ENCODE results near the gene CDC37.
A peak's percentile ranks its signal among the peaks of the same experiment; 100 is the strongest.
"Not testable (repeated sequence)": the region's sequence is repeated elsewhere in the genome, so short reads cannot be mapped to it uniquely, and the experiment has no call there.

CDC37 gene

DNA sequence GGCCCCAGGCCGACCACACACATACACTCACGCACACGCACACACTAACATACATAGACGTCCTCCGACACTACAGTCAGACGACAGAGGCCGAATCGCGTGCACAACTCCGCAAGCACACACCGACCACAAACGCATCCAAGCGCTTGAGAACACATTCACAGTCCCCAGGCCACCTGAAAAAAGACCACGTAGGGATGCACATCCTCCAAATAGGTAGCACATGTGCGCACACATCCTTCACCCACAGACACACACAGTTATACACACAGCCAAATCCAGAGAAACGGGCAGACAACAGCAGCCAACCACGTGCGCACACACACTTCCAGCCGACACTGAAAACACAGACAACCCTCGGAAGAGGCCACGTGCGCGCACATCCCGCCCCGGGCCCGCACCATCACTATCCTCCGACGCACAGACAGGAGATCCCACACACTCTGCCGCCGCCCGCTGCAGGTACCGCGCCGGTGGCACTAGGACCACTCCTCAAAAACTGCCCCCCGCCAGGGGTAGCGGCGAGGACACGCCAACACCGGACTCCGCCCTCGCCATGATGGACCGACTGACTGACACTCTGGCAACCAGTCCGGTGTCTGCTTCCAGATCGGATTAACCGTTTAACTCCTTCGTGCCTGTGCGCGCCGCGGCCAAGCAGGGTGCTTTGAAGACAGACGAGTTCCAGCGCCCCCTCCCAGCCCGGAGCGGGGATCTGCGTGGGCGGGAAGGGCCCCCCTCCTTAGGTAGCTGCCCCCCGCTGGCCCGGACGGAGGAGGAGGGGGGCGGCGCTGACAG is 16.5 kb upstream of the CDC37 start:
- DNase-seq (ENCODE audit: low spot score) = peak; percentile 91

GRCh38 chr19:10419200-10419645 is 15.9 kb upstream of the CDC37 start:
- no peak for DNase-seq (ENCODE audit: low spot score)

- peak; percentile 55 for DNase-seq (ENCODE audit: low spot score)
Measured at GRCh38 chr19:10418485-10419199, 15.3 kb upstream of the CDC37 start.

- DNase-seq (ENCODE audit: low spot score) = no peak
Measured at GRCh38 chr19:10418235-10418484, 14.8 kb upstream of the CDC37 start.

DNA sequence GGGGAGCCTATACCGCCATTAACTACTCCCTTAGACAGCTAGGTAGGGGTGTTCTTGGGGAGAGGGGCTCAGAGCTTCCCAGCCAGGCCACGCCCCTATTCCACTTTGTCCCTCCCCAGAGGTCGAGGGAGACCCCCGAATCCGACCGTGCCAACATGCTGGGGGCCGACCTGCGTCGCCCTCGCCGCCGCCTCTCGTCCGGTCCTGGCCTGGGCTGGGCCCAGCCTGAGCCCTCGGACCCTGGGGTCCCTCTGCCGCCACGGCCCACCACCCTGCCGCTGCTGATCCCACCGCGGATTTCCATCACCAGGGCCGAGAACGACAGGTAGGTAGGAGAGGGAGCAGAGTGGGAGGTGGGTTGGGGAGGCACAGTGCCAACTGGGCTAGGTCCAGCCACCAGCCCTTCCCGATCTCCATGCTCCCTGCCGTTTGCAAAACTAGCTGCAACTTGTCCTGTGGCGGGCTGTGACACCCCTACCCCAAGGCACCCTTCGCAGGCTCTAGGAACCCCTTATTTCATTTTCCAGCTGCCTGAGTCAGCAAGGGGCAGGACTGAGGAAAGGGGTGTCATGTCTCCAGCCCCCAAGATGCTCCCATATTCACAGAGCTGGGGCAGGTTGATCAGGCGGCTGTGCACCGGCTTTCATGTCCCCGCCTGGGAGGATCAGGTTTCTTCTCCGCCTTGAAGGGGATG is 14.3 kb upstream of the CDC37 start:
- DNase-seq (ENCODE audit: low spot score) = no peak

GRCh38 chr19:10416380-10417257 is 13.3 kb upstream of the CDC37 start:
- peak; percentile 93 for DNase-seq (ENCODE audit: low spot score)

DNA sequence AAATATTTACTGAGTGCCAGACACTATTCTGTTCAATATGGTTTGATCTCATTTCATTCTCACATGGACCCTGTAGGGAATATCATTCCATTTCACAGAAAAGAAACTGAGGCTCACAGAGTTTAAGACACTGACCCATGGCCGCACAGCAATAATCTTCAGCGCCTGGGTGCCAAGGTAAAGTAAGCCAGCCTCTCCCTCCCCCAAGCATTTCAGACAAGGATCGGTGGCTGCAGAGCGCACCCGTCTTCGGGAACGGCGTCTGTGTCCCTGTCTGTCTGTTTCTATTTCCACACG is 12.7 kb upstream of the CDC37 start:
- no peak for DNase-seq (ENCODE audit: low spot score)

DNA sequence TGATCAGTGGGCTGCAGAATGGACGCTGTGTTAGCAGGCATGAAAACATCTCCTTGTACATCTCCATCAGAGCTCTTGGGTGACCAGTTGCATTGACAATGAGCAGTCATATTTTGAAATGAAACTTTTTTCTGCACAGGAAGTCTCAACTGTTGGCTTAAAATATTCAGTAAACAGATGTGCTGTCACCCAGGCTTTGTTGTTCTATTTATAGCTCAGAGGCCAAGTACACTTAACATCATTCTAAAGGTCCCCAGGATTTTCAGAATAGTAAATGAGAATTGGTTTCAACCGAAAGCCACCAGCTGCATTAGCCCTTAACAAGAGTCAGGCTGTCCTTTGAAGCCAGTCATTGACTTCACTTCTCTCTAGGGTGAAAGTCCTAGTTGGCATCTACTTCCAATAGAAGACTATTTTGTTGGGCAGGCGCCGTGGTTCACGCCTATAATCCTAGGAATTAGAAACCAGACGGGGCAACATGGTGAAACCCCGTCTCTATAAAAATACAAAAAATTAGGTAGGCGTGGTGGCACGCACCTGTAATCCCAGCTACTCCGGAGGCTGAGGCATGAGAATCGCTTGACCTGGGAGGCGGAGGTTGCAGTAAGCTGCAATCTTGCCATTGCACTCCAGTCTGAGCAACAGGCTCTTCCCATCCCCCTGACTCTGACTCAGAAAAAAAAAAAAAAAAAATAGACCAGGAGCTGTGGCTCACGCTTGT is 9.1 kb upstream of the CDC37 start:
- DNase-seq (ENCODE audit: low spot score) = no peak

- not testable (repeated sequence) for DNase-seq (ENCODE audit: low spot score)
Measured at GRCh38 chr19:10411224-10411623, 7.9 kb upstream of the CDC37 start.

GRCh38 chr19:10408511-10409283 is 5.4 kb upstream of the CDC37 start:
- no peak for DNase-seq (ENCODE audit: low spot score)

GRCh38 chr19:10407096-10407495 is 3.8 kb upstream of the CDC37 start:
- no peak for DNase-seq (ENCODE audit: low spot score)

DNA sequence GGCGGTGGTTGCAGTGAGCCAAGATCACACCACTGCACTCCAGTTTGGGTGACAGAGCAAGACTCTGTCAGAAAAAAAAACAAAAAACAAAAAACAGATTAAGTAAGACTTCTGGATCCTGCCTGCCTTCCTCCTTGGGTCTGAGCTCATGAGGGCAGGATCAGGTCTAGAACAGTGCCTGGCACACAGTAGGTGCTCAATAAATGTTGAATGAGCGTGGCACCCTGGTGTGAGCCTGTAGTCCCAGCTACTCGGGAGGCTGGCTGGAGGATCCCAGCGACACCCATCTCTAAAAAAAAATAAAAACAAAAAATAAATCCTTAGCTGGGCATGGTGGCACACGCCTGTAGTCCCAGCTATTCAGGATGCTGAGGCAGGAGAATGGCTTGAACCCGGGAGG is 2.8 kb upstream of the CDC37 start:
- DNase-seq (ENCODE audit: low spot score) = no peak

DNA sequence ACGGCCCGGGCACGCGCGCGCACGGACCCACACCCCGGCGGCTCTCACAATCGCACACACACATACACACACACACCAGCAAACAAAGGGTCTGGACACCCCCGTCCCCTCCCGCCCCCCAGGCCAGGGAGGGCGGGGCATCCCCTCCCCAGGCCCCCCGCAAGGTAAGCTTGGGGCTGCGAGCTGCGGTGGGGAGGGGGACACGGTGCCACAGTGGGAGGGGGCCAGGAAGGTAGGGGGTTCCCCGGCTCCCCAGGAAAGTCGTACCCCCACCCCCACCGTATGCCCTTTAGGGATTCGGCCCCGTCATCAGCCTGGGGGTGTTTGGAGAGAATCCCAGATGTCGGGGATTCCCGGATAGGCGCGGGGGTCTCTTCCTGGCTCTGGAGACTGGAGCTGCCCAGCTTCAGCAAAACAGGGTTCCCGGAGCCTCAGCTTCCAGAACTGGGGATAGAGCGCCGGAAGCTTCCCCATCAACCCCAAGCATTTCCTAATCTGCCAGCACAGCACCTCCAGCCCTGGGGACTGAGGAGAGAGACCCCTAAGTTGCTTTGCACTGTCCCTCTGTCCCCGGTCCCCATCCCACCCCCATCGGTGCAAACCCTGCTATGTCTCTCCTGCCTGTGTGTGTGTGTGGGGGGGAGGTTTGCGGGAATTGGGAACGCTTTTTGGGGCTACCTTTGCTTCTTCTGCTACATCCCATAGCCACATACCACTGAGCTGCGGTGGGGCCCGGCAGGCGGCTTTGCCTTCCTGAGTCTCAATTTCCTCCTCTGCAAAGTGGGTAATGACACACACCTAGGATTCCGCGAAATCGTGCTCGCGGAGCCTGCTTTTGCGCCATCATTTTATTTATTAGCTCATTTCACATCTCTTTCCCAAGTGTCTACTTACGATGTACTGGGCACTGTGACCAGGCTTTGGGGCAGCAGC is 1.8 kb upstream of the CDC37 start:
- no peak for DNase-seq (ENCODE audit: low spot score)

- no peak for DNase-seq (ENCODE audit: low spot score)
Measured at GRCh38 chr19:10402441-10403038, 802 bp downstream of the CDC37 start.

DNA sequence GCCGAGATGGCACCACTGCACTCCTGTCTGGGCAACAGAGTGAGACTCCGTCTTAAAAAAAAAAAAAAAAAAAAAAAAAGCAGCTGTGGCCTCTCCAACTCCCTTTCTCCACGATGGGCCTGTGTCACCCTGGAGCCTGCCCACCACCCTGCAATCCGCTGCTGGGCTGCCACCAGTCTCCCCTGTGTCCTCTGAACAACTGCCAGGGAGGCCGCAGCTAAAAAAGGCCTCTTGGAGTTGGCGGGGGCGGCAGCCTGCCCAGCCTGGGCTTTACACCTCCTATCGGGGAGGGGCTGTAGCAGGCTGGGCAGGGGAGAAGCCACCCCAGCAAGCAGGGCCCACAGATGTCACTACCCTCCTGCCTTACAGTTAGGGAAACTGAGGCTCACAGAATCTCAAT is 3.5 kb downstream of the CDC37 start:
- no peak for DNase-seq (ENCODE audit: low spot score)

- DNase-seq (ENCODE audit: low spot score) = not testable (repeated sequence)
Measured at GRCh38 chr19:10399340-10399739, 4.0 kb downstream of the CDC37 start.

- no peak for DNase-seq (ENCODE audit: low spot score)
Measured at GRCh38 chr19:10398819-10399218, 4.5 kb downstream of the CDC37 start.

DNA sequence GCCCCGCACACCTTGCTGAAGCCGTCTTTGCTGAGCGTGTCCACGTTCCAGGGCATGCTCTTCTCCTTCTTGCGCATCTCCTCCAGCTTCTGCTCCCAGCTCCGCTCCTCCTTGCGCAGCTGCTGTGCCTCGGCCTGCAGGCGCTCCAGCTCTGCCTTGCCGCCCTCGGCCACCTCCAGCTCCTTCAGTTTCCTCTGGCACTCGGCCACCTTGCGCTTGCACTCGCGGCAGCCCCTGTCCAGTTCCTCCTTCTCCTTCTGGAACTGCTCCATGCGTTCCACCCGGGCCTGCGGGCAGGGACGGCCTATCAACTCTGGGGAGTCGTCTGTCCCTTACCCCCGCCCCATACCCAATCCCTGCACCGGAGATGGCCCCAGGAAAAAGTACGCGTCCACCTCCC is 7.4 kb downstream of the CDC37 start:
- DNase-seq (ENCODE audit: low spot score) = no peak

DNA sequence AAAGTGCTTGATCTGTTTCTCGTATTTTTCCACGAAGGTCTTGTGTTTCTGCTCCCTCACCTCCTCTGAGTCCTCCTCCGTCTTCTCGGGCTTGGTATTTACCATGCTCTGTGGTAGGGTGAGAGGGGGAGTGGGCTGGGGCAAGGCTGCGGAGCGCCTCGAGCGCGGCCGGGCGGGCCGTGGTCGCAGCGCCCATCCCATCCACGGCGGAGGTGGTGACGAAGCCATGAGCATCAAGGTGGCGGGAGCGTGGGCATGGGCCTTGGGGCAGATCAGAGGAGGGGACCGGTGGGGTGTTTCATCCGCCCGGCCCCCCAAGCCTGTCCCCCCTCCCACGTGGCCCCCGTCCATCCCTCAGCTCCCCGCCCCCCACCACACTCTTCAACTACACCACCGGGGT is 7.9 kb downstream of the CDC37 start:
- DNase-seq (ENCODE audit: low spot score) = no peak

Measured in SW480 (cell line).